ENCODE results near the gene AFAP1L2.

DNA sequence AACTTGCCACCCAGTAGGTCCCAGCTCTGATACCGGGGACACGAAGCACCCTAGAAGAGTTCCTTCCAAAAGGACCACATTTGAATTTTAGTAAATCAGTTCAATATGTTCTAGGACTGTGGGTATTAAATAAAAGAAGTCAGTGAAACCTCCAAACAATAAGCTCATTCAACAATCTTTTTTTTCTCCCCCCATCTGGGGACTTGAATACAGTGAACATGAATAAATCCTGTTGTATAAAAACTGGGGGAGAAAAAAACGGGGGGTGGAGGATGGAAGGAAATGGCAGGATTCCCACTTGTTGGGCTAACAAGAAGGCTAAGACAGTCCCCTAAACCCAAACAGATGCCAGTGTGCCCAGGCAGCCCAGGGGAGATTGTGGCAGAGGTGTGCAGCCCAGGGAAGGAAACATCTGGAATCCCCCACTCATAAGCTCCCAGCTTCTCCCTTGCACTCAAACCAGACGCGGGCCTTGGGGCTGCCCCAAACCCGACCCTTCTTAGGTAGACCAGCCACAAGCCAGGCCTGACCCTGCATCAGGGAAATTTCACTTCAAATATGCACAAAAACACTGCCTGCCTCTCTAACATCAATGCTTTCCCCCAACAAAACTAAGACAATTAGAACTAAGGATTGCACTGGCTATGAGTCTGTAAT is 8.8 kb downstream of the AFAP1L2 start:
- TF ChIP-seq CTCF (IDR thresholded peaks at IDR 0.05) (no peak), EP300 (IDR thresholded peaks at IDR 0.05) (no peak)

All from stomach (tissue), 4 donors.